Transverse colon (tissue), 4 donors: ENCODE results near the gene ARPP21. TPM values are rescaled to one million over a fixed set of nuclear protein-coding genes. Genes with fewer than 3 reads are reported as not detected.

Experiments used
- DNase-seq: peaks from one replicate; pipeline ENCODE4 v3.0.0-alpha.2; 2019
- H3K27ac ChIP-seq, 4 donors: fragments of 200-600 bp; sonication (generic); 2 replicates each; pipeline ENCODE4 v1.5.1; 2016 to 2018; ENCODE audit warnings: inconsistent platforms in 4 of 4
- H3K27me3 ChIP-seq: fragments of 200-600 bp; sonication (generic); 2 replicates; pipeline ENCODE4 v1.5.1; 2017; ENCODE audit warnings: inconsistent platforms
- H3K36me3 ChIP-seq, 4 donors: fragments of 200-600 bp; sonication (generic); 2 replicates each; pipeline ENCODE4 v1.5.1; 2017 to 2019; ENCODE audit warnings: inconsistent platforms in 4 of 4
- H3K4me1 ChIP-seq, 4 donors: fragments of 200-600 bp; sonication (generic); 2 replicates each; pipeline ENCODE4 v1.5.1; 2017 to 2020; ENCODE audit warnings: inconsistent platforms in 4 of 4
- H3K4me3 ChIP-seq, 4 donors: fragments of 200-600 bp; sonication (generic); 1 replicate in 1 of 4; 2 replicates in 3 of 4; pipeline versions ENCODE4 v1.5.1 to v1.6.1; 2017 to 2019; ENCODE audit warnings: inconsistent platforms in 4 of 4
- H3K9me3 ChIP-seq, 2 donors: fragments of 200-600 bp; sonication (generic); 2 replicates each; pipeline ENCODE4 v1.5.1; 2017 to 2019; ENCODE audit warnings: inconsistent platforms in 2 of 2
- CTCF ChIP-seq, 5 experiments: fragments of 200-600 bp in 3 of 5; fragments of 450-650 bp in 2 of 5; sonication (generic) in 3 of 5; IDR thresholded peaks; 1 replicate in 2 of 5; 2 replicates in 3 of 5; pipeline ENCODE4 v1.5.1; 2016 to 2017; ENCODE audit warnings: antibody characterized with exemption in 5 of 5, inconsistent platforms in 3 of 5, mild to moderate bottlenecking in 2 of 5, moderate library complexity in 1 of 5
- EP300 ChIP-seq: sonication (generic); formaldehyde crosslinking; IDR thresholded peaks from one replicate; pipeline ENCODE4 v1.6.1; 2017; ENCODE audit warnings: antibody characterized with exemption, low read depth
- POLR2A ChIP-seq: fragments of 450-650 bp; IDR thresholded peaks from one replicate; pipeline ENCODE4 v1.6.1; 2016; ENCODE audit warnings: antibody characterized with exemption, mild to moderate bottlenecking, moderate library complexity
- POLR2AphosphoS5 ChIP-seq, 3 donors: sonication (generic); formaldehyde crosslinking; IDR thresholded peaks; one replicate each; pipeline ENCODE4 v1.6.1; 2016; ENCODE audit warnings: antibody characterized with exemption in 3 of 3
- WGBS, 2 donors: methylation state at CpG; one replicate each; pipeline ENCODE4 v1.1.5; 2018; ENCODE audit warnings: low coverage in 1 of 2; 5-methylcytosine and 5-hydroxymethylcytosine counted together
- in situ Hi-C, 4 donors: fragments of 200-750 bp; cut with MboI; loops; one replicate each; pipeline versions ENCODE4 v1.15.0 to v1.15.1; 2017; ENCODE audit warnings: low sequenced_read_pairs in 3 of 4, low pct_ligation_motif_present in 1 of 4, low pct_unique_long_range_greater_than_20kb in 1 of 4
- intact Hi-C: fragments of 100-400 bp; cut with DNase I; formaldehyde crosslinking; loops from one replicate; pipeline ENCODE4 v1.15.1; 2023; ENCODE audit warnings: low total_unique reads
- total RNA-seq, 4 donors: library from RNA; depleted of rRNA; stranded (reverse); fragments of >200 nt; gene quantifications; one replicate each; pipeline ENCODE4 v1.1.0, GENCODE V29; 2016

Gene ARPP21
- total RNA-seq, 4 donors from 2014 or later: 0.32 TPM; not detected in 3

GRCh38 chr3:35648347-35648746, 9.0 kb downstream of the ARPP21 start:
- WGBS, 2 donors: 62 to 83% methylated on average over 1 to 2 of the region's 2 CpGs
- no peak for TF ChIP-seq POLR2A
- no peak for TF ChIP-seq POLR2AphosphoS5 (IDR thresholded peaks at IDR 0.05)
- no peak for TF ChIP-seq EP300
- TF ChIP-seq CTCF (IDR thresholded peaks at IDR 0.05): no peak
- H3K4me1 ChIP-seq: no peaks in the 10 kb centered on the region
- intact Hi-C loops: no loop called here
- no peak overlapping the region for H3K4me3 ChIP-seq
- H3K27me3 ChIP-seq: no peaks in the 10 kb centered on the region
- in situ Hi-C loops: no loop called here
- DNase-seq: no peak
- H3K27ac ChIP-seq: no peak overlapping the region
- H3K9me3 ChIP-seq: no peaks in the 10 kb centered on the region
- no peaks in the 10 kb centered on the region for H3K36me3 ChIP-seq

- intact Hi-C loops (no loop called here), in situ Hi-C loops (no loop called here)
- no peaks in the 10 kb centered on the region for H3K27me3 ChIP-seq
- TF ChIP-seq POLR2A (no peak), EP300 (no peak), POLR2AphosphoS5 (IDR thresholded peaks at IDR 0.05) (no peak)
- 65 to 80% methylated on average over 2 of the region's 2 CpGs for whole genome bisulfite sequencing, 2 donors
- H3K36me3 ChIP-seq: no peaks in the 10 kb centered on the region
- H3K4me3 ChIP-seq: no peak overlapping the region
- no peak overlapping the region for H3K27ac ChIP-seq
- DNase-seq: no peak
- no peaks in the 10 kb centered on the region for H3K4me1 ChIP-seq
- no peaks in the 10 kb centered on the region for H3K9me3 ChIP-seq
Observed at GRCh38 chr3:35649405-35649804, 10.1 kb downstream of the ARPP21 start.

- 70 to 82% methylated on average over 1 of the region's 1 CpG for WGBS, 2 donors
- in situ Hi-C loops: no loop called here
Observed at GRCh38 chr3:35651426-35651825, 12.1 kb downstream of the ARPP21 start.

GRCh38 chr3:35651851-35652250, 12.5 kb downstream of the ARPP21 start:
- TF ChIP-seq POLR2AphosphoS5 (IDR thresholded peaks at IDR 0.05): no peak
- no peak for TF ChIP-seq POLR2A
- TF ChIP-seq CTCF (IDR thresholded peaks at IDR 0.05): no peak
- no peak for TF ChIP-seq EP300
- in situ Hi-C loops (no loop called here), intact Hi-C loops (no loop called here)
- no peaks in the 10 kb centered on the region for H3K27me3 ChIP-seq
- no peak overlapping the region for H3K27ac ChIP-seq
- no peak overlapping the region for H3K4me3 ChIP-seq
- WGBS, 2 donors: 33 to 50% methylated on average over 1 of the region's 1 CpG
- no peaks in the 10 kb centered on the region for H3K9me3 ChIP-seq
- DNase-seq: no peak
- H3K4me1 ChIP-seq: no peaks in the 10 kb centered on the region
- no peaks in the 10 kb centered on the region for H3K36me3 ChIP-seq

More at GRCh38 chr3:35651426-35651825, 12.1 kb downstream of the ARPP21 start:
- no peak for DNase-seq
- TF ChIP-seq POLR2AphosphoS5 (IDR thresholded peaks at IDR 0.05): no peak
- no peak for TF ChIP-seq EP300
- TF ChIP-seq CTCF (IDR thresholded peaks at IDR 0.05): no peak
- no peak for TF ChIP-seq POLR2A
- H3K27me3 ChIP-seq: no peaks in the 10 kb centered on the region
- H3K36me3 ChIP-seq: no peaks in the 10 kb centered on the region
- intact Hi-C loops: no loop called here
- no peak overlapping the region for H3K27ac ChIP-seq
- H3K4me1 ChIP-seq: no peaks in the 10 kb centered on the region
- H3K4me3 ChIP-seq: no peak overlapping the region
- no peaks in the 10 kb centered on the region for H3K9me3 ChIP-seq

- Histone ChIP-seq H3K36me3 (no peaks in the 10 kb centered on the region), H3K4me3 (no peak overlapping the region), H3K27me3 (no peaks in the 10 kb centered on the region), H3K27ac (no peak overlapping the region), H3K9me3 (no peaks in the 10 kb centered on the region), H3K4me1 (no peaks in the 10 kb centered on the region)
- whole genome bisulfite sequencing, 2 donors: 82 to 83% methylated on average over 7 of the region's 7 CpGs
- no peak for DNase-seq
- in situ Hi-C loops (no loop called here), intact Hi-C loops (no loop called here)
- TF ChIP-seq EP300: no peak
- TF ChIP-seq POLR2AphosphoS5 (IDR thresholded peaks at IDR 0.05): no peak
- TF ChIP-seq POLR2A: no peak
Observed at GRCh38 chr3:35653347-35653746, 14.0 kb downstream of the ARPP21 start.
